WTC11 (cell line): ENCODE results near the gene SPDYE6. TPM values are rescaled to one million over a fixed set of nuclear protein-coding genes. Genes with fewer than 3 reads are reported as not detected.
A peak's percentile ranks its signal among the peaks of the same experiment; 100 is the strongest.

Experiments
- ATAC-seq: fragments of 200-7000 bp; cut with Tn5 transposase; 2 replicates; pipeline ENCODE4 v1.10.0; 2021; ENCODE audit warnings: mild to moderate bottlenecking, moderate library complexity
- CTCF ChIA-PET: fragments of 300-600 bp; sonication (Branson Sonifier 250); formaldehyde crosslinking; loops from one replicate; lab custom pipeline; 2021; ENCODE audit warnings: antibody characterized with exemption; lab: Charles Lee
- POLR2A ChIA-PET: fragments of 350-600 bp; sonication (Branson Sonifier 250); formaldehyde crosslinking; loops from one replicate; lab custom pipeline; 2021; ENCODE audit warnings: antibody characterized with exemption; lab: Charles Lee
- DNase-seq: peaks from one replicate; pipeline ENCODE4 v3.0.0; 2021; ENCODE audit warnings: low spot score
- H3K27ac Mint-ChIP-seq: 2 replicates; pipeline ENCODE4 v1.8.0; 2021; ENCODE audit warnings: mixed read lengths
- H3K27me3 Mint-ChIP-seq: 2 replicates; pipeline ENCODE4 v1.8.0; 2021; ENCODE audit warnings: low read depth, mild to moderate bottlenecking, moderate library complexity, mixed read lengths
- H3K36me3 Mint-ChIP-seq: 2 replicates; pipeline ENCODE4 v1.8.0; 2021; ENCODE audit warnings: mixed read lengths
- H3K4me1 Mint-ChIP-seq: 2 replicates; pipeline ENCODE4 v1.8.0; 2022; ENCODE audit warnings: mixed read lengths
- H3K4me3 Mint-ChIP-seq: 2 replicates; pipeline ENCODE4 v1.8.0; 2021; ENCODE audit warnings: mild to moderate bottlenecking, moderate library complexity, mixed read lengths
- H3K9me3 Mint-ChIP-seq: 2 replicates; pipeline ENCODE4 v1.8.0; 2021; ENCODE audit warnings: mixed read lengths
- JAZF1 ChIP-seq: fragments of 250-450 bp; sonication (Bioruptor Pico); IDR thresholded peaks from 2 replicates; pipeline ENCODE4 v1.9.0; 2021; ENCODE audit warnings: moderate library complexity, mild to moderate bottlenecking, inconsistent platforms
- NR2C2 ChIP-seq: sonication (generic); formaldehyde crosslinking; IDR thresholded peaks from 2 replicates; pipeline ENCODE4 v1.8.0; 2022; ENCODE audit warnings: mild to moderate bottlenecking, missing genetic modification reagents
- SMAD3 ChIP-seq: sonication (generic); formaldehyde crosslinking; IDR thresholded peaks from 2 replicates; pipeline ENCODE4 v1.8.0; 2022; ENCODE audit warnings: missing genetic modification reagents, mild to moderate bottlenecking, borderline replicate concordance
- SP1 ChIP-seq: sonication (generic); formaldehyde crosslinking; conservative IDR thresholded peaks from 2 replicates; pipeline ENCODE4 v1.8.1; 2022; ENCODE audit warnings: missing genetic modification reagents
- TEAD1 ChIP-seq: sonication (generic); formaldehyde crosslinking; IDR thresholded peaks from 2 replicates; pipeline ENCODE4 v1.8.0; 2022; ENCODE audit warnings: mild to moderate bottlenecking, missing genetic modification reagents
- ZNF317 ChIP-seq: sonication (generic); formaldehyde crosslinking; IDR thresholded peaks from 2 replicates; pipeline ENCODE4 v1.8.1; 2023; ENCODE audit warnings: low read depth, mild to moderate bottlenecking, moderate library complexity, missing genetic modification reagents, borderline replicate concordance
- ZNF416 ChIP-seq: fragments of 250-450 bp; sonication (Bioruptor Pico); IDR thresholded peaks from 2 replicates; pipeline ENCODE4 v1.9.0; 2021; ENCODE audit warnings: mild to moderate bottlenecking, inconsistent platforms
- ZNF423 ChIP-seq: fragments of 250-450 bp; sonication (Bioruptor Pico); IDR thresholded peaks from 2 replicates; pipeline ENCODE4 v2.1.2; 2022; ENCODE audit warnings: mild to moderate bottlenecking, moderate library complexity
- total RNA-seq: library from RNA; stranded (reverse); gene quantifications from 3 replicates; pipeline ENCODE4 v1.2.3, GENCODE V29; 2021
- TF ChIP-seq, protein P1 (sequence below): sonication (generic); formaldehyde crosslinking; IDR thresholded peaks from 2 replicates; pipeline ENCODE4 v1.8.0; 2022; ENCODE audit warnings: mild to moderate bottlenecking, missing genetic modification reagents
- TF ChIP-seq, protein P2 (sequence below): sonication (generic); formaldehyde crosslinking; IDR thresholded peaks from 2 replicates; pipeline ENCODE4 v1.8.0; 2023; ENCODE audit warnings: mild to moderate bottlenecking, missing genetic modification reagents
- TF ChIP-seq, protein P3 (sequence below): sonication (generic); formaldehyde crosslinking; IDR thresholded peaks from 2 replicates; pipeline ENCODE4 v1.8.0; 2022; ENCODE audit warnings: mild to moderate bottlenecking, missing genetic modification reagents
- TF ChIP-seq, protein P4 (sequence below): sonication (generic); formaldehyde crosslinking; IDR thresholded peaks from 2 replicates; pipeline ENCODE4 v1.8.1; 2022; ENCODE audit warnings: low read depth, mild to moderate bottlenecking, moderate library complexity, missing genetic modification reagents, borderline replicate concordance
- TF ChIP-seq, protein P5 (sequence below): sonication (generic); formaldehyde crosslinking; IDR thresholded peaks from 2 replicates; pipeline ENCODE4 v1.8.1; 2023; ENCODE audit warnings: mild to moderate bottlenecking, missing genetic modification reagents
- TF ChIP-seq, protein P6 (sequence below): fragments of 250-450 bp; sonication (Bioruptor Pico); IDR thresholded peaks from 2 replicates; pipeline ENCODE4 v1.8.0; 2021; ENCODE audit warnings: mild to moderate bottlenecking
- TF ChIP-seq, protein P7 (sequence below): sonication (generic); formaldehyde crosslinking; IDR thresholded peaks from 2 replicates; pipeline ENCODE4 v1.8.1; 2023; ENCODE audit warnings: mild to moderate bottlenecking, missing genetic modification reagents, borderline replicate concordance

Gene SPDYE6
- total RNA-seq, 1 experiment from 2014 or later: not detected

DNA sequence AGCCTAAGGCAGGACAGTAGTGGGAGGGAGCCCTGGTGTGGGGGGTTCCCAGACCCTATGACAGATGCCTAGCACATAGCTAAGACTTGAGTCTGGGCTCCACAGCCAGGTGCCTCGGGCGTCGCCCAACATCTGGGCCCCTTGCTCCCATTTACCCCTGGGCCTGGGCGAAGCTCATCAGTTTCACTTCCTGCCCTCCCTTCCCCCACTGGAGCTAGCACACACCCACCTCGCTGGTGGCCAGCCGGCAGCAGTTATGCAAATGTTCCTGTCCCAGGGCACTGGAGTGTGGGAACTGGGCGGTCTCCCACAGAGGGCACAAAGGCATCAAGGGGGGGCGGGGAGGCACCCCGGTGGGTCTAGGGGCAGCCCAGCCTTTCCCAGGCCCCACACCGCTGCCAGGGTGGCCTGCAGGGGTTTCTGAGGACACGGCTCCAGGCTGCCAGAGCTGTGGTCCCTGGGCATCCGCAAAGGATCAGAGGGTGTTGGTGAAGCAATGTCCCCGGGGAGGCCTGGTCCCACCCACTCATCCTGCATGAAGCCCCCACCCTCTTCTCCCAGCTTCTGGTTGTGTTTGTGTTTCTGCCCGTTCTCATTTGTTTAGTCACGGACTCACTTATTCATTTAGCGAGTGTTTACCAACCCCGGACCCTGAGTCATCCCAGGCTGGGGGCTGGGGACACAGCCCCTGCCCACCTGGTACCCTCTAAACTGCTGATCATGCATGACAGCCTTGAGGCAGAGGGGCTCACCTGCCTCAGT, 49.1 kb downstream of the SPDYE6 start:
- DNase-seq (peak; percentile 62), ATAC-seq (peak; percentile 81)
- no peaks in the 10 kb centered on the region for H3K9me3 Mint-ChIP-seq
- H3K27ac Mint-ChIP-seq: peak overlapping the region; percentile 60; the same call in 1 of the 2 replicates
- H3K4me3 Mint-ChIP-seq: no peak overlapping the region
- peaks cover 3% of the 10 kb centered on the region; the same call in 1 of the 2 replicates for H3K36me3 Mint-ChIP-seq
- H3K27me3 Mint-ChIP-seq: no peaks in the 10 kb centered on the region; the same call in 1 of the 2 replicates
- ChIA-PET CTCF (interaction anchor here (1.0 to 2.4 kb wide), 3 partner anchors 11 to 28 kb away, joined by 3 to 14 read pairs (median 12); no protein-coding TSS in a partner anchor), POLR2A (interaction anchor here (0.5 to 0.6 kb wide), 2 partner anchors 637 to 1829 kb away, joined by 3 to 5 read pairs; no protein-coding TSS in a partner anchor)
- H3K4me1 Mint-ChIP-seq: peaks cover 16% of the 10 kb centered on the region
- TF ChIP-seq, protein P1, sequence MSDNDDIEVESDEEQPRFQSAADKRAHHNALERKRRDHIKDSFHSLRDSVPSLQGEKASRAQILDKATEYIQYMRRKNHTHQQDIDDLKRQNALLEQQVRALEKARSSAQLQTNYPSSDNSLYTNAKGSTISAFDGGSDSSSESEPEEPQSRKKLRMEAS: peak; percentile 43; the same call in 1 of the 2 replicates
- TF ChIP-seq TEAD1: peak; percentile 28; the same call in 1 of the 2 replicates
- TF ChIP-seq SP1 (CRISPR knock-in tag): 0 out of 2 replicates have a peak, but pooled peaks have one; percentile 26
- TF ChIP-seq, protein P2, sequence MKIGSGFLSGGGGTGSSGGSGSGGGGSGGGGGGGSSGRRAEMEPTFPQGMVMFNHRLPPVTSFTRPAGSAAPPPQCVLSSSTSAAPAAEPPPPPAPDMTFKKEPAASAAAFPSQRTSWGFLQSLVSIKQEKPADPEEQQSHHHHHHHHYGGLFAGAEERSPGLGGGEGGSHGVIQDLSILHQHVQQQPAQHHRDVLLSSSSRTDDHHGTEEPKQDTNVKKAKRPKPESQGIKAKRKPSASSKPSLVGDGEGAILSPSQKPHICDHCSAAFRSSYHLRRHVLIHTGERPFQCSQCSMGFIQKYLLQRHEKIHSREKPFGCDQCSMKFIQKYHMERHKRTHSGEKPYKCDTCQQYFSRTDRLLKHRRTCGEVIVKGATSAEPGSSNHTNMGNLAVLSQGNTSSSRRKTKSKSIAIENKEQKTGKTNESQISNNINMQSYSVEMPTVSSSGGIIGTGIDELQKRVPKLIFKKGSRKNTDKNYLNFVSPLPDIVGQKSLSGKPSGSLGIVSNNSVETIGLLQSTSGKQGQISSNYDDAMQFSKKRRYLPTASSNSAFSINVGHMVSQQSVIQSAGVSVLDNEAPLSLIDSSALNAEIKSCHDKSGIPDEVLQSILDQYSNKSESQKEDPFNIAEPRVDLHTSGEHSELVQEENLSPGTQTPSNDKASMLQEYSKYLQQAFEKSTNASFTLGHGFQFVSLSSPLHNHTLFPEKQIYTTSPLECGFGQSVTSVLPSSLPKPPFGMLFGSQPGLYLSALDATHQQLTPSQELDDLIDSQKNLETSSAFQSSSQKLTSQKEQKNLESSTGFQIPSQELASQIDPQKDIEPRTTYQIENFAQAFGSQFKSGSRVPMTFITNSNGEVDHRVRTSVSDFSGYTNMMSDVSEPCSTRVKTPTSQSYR (CRISPR knock-in tag): peak; percentile 91
- no peak for TF ChIP-seq SMAD3 (CRISPR knock-in tag)
- TF ChIP-seq, protein P3, sequence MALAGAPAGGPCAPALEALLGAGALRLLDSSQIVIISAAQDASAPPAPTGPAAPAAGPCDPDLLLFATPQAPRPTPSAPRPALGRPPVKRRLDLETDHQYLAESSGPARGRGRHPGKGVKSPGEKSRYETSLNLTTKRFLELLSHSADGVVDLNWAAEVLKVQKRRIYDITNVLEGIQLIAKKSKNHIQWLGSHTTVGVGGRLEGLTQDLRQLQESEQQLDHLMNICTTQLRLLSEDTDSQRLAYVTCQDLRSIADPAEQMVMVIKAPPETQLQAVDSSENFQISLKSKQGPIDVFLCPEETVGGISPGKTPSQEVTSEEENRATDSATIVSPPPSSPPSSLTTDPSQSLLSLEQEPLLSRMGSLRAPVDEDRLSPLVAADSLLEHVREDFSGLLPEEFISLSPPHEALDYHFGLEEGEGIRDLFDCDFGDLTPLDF (CRISPR knock-in tag): 0 out of 2 replicates have a peak, but pooled peaks have one; percentile 35
- TF ChIP-seq, protein P4, sequence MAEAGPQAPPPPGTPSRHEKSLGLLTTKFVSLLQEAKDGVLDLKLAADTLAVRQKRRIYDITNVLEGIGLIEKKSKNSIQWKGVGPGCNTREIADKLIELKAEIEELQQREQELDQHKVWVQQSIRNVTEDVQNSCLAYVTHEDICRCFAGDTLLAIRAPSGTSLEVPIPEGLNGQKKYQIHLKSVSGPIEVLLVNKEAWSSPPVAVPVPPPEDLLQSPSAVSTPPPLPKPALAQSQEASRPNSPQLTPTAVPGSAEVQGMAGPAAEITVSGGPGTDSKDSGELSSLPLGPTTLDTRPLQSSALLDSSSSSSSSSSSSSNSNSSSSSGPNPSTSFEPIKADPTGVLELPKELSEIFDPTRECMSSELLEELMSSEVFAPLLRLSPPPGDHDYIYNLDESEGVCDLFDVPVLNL: no peak
- no peak for TF ChIP-seq ZNF416 (CRISPR knock-in tag)
- TF ChIP-seq, protein P5, sequence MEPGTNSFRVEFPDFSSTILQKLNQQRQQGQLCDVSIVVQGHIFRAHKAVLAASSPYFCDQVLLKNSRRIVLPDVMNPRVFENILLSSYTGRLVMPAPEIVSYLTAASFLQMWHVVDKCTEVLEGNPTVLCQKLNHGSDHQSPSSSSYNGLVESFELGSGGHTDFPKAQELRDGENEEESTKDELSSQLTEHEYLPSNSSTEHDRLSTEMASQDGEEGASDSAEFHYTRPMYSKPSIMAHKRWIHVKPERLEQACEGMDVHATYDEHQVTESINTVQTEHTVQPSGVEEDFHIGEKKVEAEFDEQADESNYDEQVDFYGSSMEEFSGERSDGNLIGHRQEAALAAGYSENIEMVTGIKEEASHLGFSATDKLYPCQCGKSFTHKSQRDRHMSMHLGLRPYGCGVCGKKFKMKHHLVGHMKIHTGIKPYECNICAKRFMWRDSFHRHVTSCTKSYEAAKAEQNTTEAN (CRISPR knock-in tag): 0 out of 2 replicates have a peak, but pooled peaks have one; percentile 52
- TF ChIP-seq, protein P6, sequence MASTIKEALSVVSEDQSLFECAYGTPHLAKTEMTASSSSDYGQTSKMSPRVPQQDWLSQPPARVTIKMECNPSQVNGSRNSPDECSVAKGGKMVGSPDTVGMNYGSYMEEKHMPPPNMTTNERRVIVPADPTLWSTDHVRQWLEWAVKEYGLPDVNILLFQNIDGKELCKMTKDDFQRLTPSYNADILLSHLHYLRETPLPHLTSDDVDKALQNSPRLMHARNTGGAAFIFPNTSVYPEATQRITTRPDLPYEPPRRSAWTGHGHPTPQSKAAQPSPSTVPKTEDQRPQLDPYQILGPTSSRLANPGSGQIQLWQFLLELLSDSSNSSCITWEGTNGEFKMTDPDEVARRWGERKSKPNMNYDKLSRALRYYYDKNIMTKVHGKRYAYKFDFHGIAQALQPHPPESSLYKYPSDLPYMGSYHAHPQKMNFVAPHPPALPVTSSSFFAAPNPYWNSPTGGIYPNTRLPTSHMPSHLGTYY (CRISPR knock-in tag): no peak
- TF ChIP-seq ZNF317 (CRISPR knock-in tag): peak; percentile 67; the same call in 1 of the 2 replicates
- TF ChIP-seq, protein P7, sequence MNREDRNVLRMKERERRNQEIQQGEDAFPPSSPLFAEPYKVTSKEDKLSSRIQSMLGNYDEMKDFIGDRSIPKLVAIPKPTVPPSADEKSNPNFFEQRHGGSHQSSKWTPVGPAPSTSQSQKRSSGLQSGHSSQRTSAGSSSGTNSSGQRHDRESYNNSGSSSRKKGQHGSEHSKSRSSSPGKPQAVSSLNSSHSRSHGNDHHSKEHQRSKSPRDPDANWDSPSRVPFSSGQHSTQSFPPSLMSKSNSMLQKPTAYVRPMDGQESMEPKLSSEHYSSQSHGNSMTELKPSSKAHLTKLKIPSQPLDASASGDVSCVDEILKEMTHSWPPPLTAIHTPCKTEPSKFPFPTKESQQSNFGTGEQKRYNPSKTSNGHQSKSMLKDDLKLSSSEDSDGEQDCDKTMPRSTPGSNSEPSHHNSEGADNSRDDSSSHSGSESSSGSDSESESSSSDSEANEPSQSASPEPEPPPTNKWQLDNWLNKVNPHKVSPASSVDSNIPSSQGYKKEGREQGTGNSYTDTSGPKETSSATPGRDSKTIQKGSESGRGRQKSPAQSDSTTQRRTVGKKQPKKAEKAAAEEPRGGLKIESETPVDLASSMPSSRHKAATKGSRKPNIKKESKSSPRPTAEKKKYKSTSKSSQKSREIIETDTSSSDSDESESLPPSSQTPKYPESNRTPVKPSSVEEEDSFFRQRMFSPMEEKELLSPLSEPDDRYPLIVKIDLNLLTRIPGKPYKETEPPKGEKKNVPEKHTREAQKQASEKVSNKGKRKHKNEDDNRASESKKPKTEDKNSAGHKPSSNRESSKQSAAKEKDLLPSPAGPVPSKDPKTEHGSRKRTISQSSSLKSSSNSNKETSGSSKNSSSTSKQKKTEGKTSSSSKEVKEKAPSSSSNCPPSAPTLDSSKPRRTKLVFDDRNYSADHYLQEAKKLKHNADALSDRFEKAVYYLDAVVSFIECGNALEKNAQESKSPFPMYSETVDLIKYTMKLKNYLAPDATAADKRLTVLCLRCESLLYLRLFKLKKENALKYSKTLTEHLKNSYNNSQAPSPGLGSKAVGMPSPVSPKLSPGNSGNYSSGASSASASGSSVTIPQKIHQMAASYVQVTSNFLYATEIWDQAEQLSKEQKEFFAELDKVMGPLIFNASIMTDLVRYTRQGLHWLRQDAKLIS (CRISPR knock-in tag): 0 out of 2 replicates have a peak, but pooled peaks have one; percentile 55
- no peak for TF ChIP-seq JAZF1
- TF ChIP-seq ZNF423 (CRISPR knock-in tag): peak; percentile 96
- 0 out of 2 replicates have a peak, but pooled peaks have one; percentile 37 for TF ChIP-seq NR2C2 (CRISPR knock-in tag)
